Measurements from ENCODE around the gene C13orf46.

- no peak for TF ChIP-seq BHLHE40 (IDR thresholded peaks at IDR 0.05; ENCODE audit: borderline replicate concordance)
- TF ChIP-seq, protein P1, sequence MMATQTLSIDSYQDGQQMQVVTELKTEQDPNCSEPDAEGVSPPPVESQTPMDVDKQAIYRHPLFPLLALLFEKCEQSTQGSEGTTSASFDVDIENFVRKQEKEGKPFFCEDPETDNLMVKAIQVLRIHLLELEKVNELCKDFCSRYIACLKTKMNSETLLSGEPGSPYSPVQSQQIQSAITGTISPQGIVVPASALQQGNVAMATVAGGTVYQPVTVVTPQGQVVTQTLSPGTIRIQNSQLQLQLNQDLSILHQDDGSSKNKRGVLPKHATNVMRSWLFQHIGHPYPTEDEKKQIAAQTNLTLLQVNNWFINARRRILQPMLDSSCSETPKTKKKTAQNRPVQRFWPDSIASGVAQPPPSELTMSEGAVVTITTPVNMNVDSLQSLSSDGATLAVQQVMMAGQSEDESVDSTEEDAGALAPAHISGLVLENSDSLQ (IDR thresholded peaks at IDR 0.05): no peak
- no peak for TF ChIP-seq SP1 (IDR thresholded peaks at IDR 0.05)
- TF ChIP-seq FOXM1 (IDR thresholded peaks at IDR 0.05; ENCODE audit: borderline replicate concordance): no peak
Observed at GRCh38 chr13:113997845-113998751, 24.2 kb upstream of the C13orf46 start.

Measured in HEK293T (cell line).